HL-60 (cell line): ENCODE data around the gene ARHGEF1.
A peak's percentile ranks its signal among the peaks of the same experiment; 100 is the strongest.
"Not testable (repeated sequence)": the region's sequence is repeated elsewhere in the genome, so short reads cannot be mapped to it uniquely, and the experiment has no call there.

Experiments used
- DNase-seq, 2 experiments: peaks; one replicate each; pipeline ENCODE4 v3.0.0-alpha.2; 2010 to 2020; ENCODE audit warnings: low read depth in 1 of 2, low spot score in 1 of 2
- H3K27ac ChIP-seq: fragments of 250-450 bp; sonication (Bioruptor Pico); replicated peaks from 2 replicates; pipeline ENCODE4 v1.5.1; 2020; ENCODE audit warnings: mild to moderate bottlenecking, moderate library complexity
- H3K27me3 ChIP-seq: fragments of 250-450 bp; sonication (Bioruptor Pico); 2 replicates; pipeline ENCODE4 v1.5.1; 2021; ENCODE audit warnings: mild to moderate bottlenecking, moderate library complexity; ENCODE audit not compliant: insufficient read depth, poor library complexity, severe bottlenecking
- H3K4me3 ChIP-seq: replicated peaks from 2 replicates; pipeline ENCODE4 v1.5.1; 2011; ENCODE audit warnings: mild to moderate bottlenecking, control low read depth, low read length; ENCODE audit not compliant: insufficient read depth
- CTCF ChIP-seq: IDR thresholded peaks from one replicate; pipeline ENCODE4 v1.5.1; 2011; ENCODE audit warnings: low read length, control low read depth, inconsistent platforms; ENCODE audit not compliant: insufficient read depth
- GABPA ChIP-seq: IDR thresholded peaks from 2 replicates; pipeline ENCODE4 v1.6.1; 2012; ENCODE audit warnings: low read depth
- POLR2AphosphoS5 ChIP-seq: IDR thresholded peaks from 2 replicates; pipeline ENCODE4 v1.6.1; 2012; ENCODE audit warnings: low read depth
- REST ChIP-seq: IDR thresholded peaks from 2 replicates; pipeline ENCODE4 v1.6.1; 2012; ENCODE audit warnings: low read depth; ENCODE audit not compliant: insufficient replicate concordance
- SPI1 ChIP-seq: IDR thresholded peaks from 2 replicates; pipeline ENCODE4 v1.6.1; 2012; ENCODE audit warnings: low read depth, mild to moderate bottlenecking, borderline replicate concordance

ARHGEF1 gene

GRCh38 chr19:41936961-41937360, 54.0 kb downstream of the ARHGEF1 start:
- no peak overlapping the region for H3K4me3 ChIP-seq
- no peak for DNase-seq
- peaks cover 14% of the 10 kb centered on the region for H3K27me3 ChIP-seq
- H3K27ac ChIP-seq = no peak overlapping the region
- TF ChIP-seq SPI1 (no peak), REST (no peak), CTCF (no peak), GABPA (no peak), POLR2AphosphoS5 (no peak)

GRCh38 chr19:41937525-41938468, 54.8 kb downstream of the ARHGEF1 start:
- Histone ChIP-seq H3K4me3 (no peak overlapping the region), H3K27me3 (peaks cover 14% of the 10 kb centered on the region), H3K27ac (no peak overlapping the region)
- peak in 1 of 2 experiments; percentile 45 for DNase-seq
- no peak for TF ChIP-seq SPI1
- no peak for TF ChIP-seq REST
- no peak for TF ChIP-seq GABPA
- no peak for TF ChIP-seq POLR2AphosphoS5
- no peak for TF ChIP-seq CTCF

- not testable (repeated sequence) for H3K27ac ChIP-seq, H3K4me3 ChIP-seq, DNase-seq
- H3K27me3 ChIP-seq = peaks cover 14% of the 10 kb centered on the region
Measured at GRCh38 chr19:41939209-41939608, 56.2 kb downstream of the ARHGEF1 start.

GRCh38 chr19:41939861-41940730, 57.1 kb downstream of the ARHGEF1 start:
- Histone ChIP-seq H3K4me3 (peak overlapping the region; percentile 18; the same call in 1 of the 2 replicates), H3K27ac (no peak overlapping the region), H3K27me3 (peaks cover 11% of the 10 kb centered on the region)
- DNase-seq = no peak
- TF ChIP-seq GABPA = no peak
- no peak for TF ChIP-seq SPI1
- no peak for TF ChIP-seq POLR2AphosphoS5
- no peak for TF ChIP-seq CTCF
- no peak for TF ChIP-seq REST
